GM12878 (cell line): ENCODE data around the gene HOXB3.

Experiments used
- ATF2 ChIP-seq: IDR thresholded peaks from 2 replicates; pipeline ENCODE4 v1.6.1; 2012; ENCODE audit warnings: low read length, inconsistent platforms
- ATF3 ChIP-seq: IDR thresholded peaks from 2 replicates; pipeline ENCODE4 v1.6.1; 2011; ENCODE audit warnings: low read depth, mild to moderate bottlenecking, low read length, moderate library complexity, borderline replicate concordance; ENCODE audit errors: extremely low read depth
- BHLHE40 ChIP-seq, 2 experiments: fragments of 450-650 bp in 1 of 2; IDR thresholded peaks; 2 replicates each; pipeline ENCODE4 v1.6.1; 2011 to 2017; ENCODE audit warnings: low read depth in 2 of 2, borderline replicate concordance in 1 of 2, improper control_type of control experiment in 1 of 2, low read length in 1 of 2, mild to moderate bottlenecking in 1 of 2
- CHD2 ChIP-seq: IDR thresholded peaks from 2 replicates; pipeline ENCODE4 v1.6.1; 2011; ENCODE audit warnings: low read depth, low read length, improper control_type of control experiment, borderline replicate concordance
- CTCF ChIP-seq, 3 experiments: IDR thresholded peaks in 2 of 3; conservative IDR thresholded peaks in 1 of 3; 2 replicates each; pipeline ENCODE4 v1.5.1; 2011; ENCODE audit warnings: low read depth in 3 of 3, low read length in 3 of 3, mild to moderate bottlenecking in 3 of 3, control low read depth in 2 of 3, moderate library complexity in 2 of 3, inconsistent platforms in 1 of 3, mixed read lengths in 1 of 3; ENCODE audit not compliant: control insufficient read depth in 2 of 3, insufficient read depth in 1 of 3; ENCODE audit errors: extremely low read depth in 1 of 3
- IKZF1 ChIP-seq: fragments of 450-650 bp; conservative IDR thresholded peaks from 2 replicates; pipeline ENCODE4 v1.6.1; 2017; ENCODE audit warnings: antibody characterized with exemption, mild to moderate bottlenecking
- PAX8 ChIP-seq: fragments of 450-650 bp; IDR thresholded peaks from 2 replicates; pipeline ENCODE4 v1.6.1; 2017; ENCODE audit warnings: mild to moderate bottlenecking, moderate library complexity
- POLR2A ChIP-seq: IDR thresholded peaks from 2 replicates; pipeline ENCODE4 v1.6.1; 2011; ENCODE audit warnings: low read depth, mild to moderate bottlenecking, low read length
- POU2F2 ChIP-seq: IDR thresholded peaks from 3 replicates; pipeline ENCODE4 v1.6.1; 2011; ENCODE audit warnings: low read depth, mild to moderate bottlenecking, low read length, borderline replicate concordance
- RAD21 ChIP-seq: IDR thresholded peaks from 2 replicates; pipeline ENCODE4 v1.6.1; 2011; ENCODE audit warnings: mild to moderate bottlenecking, low read depth, low read length, moderate library complexity; ENCODE audit not compliant: insufficient read depth
- ZNF207 ChIP-seq: fragments of 450-650 bp; IDR thresholded peaks from 2 replicates; pipeline ENCODE4 v1.6.1; 2014; ENCODE audit warnings: antibody characterized with exemption, mild to moderate bottlenecking, borderline replicate concordance

DNA sequence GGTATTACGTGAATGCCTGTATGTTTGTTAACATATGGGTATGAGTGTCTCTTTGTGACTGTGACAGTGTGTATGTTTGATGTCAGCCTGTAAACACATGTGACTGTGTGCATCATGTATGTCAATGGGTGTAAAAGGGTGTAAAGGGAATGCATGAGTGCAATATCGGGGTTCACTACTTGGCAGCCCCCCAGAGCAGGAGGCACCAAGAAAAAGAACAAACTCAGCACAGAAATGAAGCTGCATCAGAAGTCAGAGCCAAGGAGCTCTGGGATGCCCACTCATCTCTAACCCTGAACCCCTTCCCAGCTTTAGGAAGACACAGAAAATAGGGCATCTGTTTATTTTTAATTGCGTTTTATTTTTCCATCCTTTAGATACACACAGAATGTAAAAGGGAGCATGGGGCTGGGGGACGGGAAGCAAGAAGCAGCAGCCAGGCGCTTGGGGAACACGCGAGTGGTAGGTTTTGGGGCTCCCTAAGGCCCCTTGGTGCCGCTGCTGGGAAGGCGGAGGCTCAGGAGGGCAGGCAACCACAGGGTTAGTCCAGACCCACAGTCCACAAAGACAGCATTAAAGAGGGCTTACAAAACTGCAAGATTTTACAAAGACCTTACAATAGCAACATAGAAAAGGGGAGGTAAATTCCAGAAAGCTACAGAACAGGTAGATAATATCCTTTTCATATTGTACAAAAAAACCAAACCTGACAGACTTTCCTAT lies 17.0 kb upstream of the HOXB3 start:
- TF ChIP-seq CTCF (IDR thresholded peaks at IDR 0.05 in 2 of 3, conservative IDR thresholded peaks at IDR 0.05 in 1 of 3; ENCODE audit: control insufficient read depth in 2 of 3, extremely low read depth in 1 of 3, insufficient read depth in 1 of 3, low read depth in 3 of 3, low read length in 3 of 3), result no peak
- TF ChIP-seq PAX8, result no peak
- no peak for TF ChIP-seq ZNF207
- no peak for TF ChIP-seq POU2F2
- TF ChIP-seq CHD2, result no peak
- no peak for TF ChIP-seq POLR2A
- no peak for TF ChIP-seq BHLHE40 (IDR thresholded peaks at IDR 0.05; ENCODE audit: borderline replicate concordance in 1 of 2, low read depth in 2 of 2, low read length in 1 of 2)
- TF ChIP-seq RAD21, result no peak
- no peak for TF ChIP-seq IKZF1
- TF ChIP-seq ATF2, result no peak
- no peak for TF ChIP-seq ATF3
